HEK293 (cell line): Measurements from ENCODE around the gene TOM1L2.

Experiments used
- CTCF ChIA-PET: fragments of 350-600 bp; formaldehyde crosslinking; extraction: SDS; loops from one replicate; lab custom pipeline; 2021; ENCODE audit warnings: antibody characterized with exemption; lab: Yijun Ruan, JAX
- POLR2A ChIA-PET: fragments of 300-600 bp; formaldehyde crosslinking; extraction: SDS; loops from one replicate; lab custom pipeline; 2020; ENCODE audit warnings: antibody characterized with exemption, inconsistent platforms; lab: Yijun Ruan, JAX
- H3K27ac ChIP-seq: fragments of 200-500 bp; sonication (Bioruptor generic); 2 replicates; pipeline ENCODE4 v1.5.1; 2014; ENCODE audit warnings: low read depth, low read length, control low read depth, inconsistent platforms; ENCODE audit errors: extremely low read depth
- H3K36me3 ChIP-seq, 2 experiments: fragments of 200-500 bp in 1 of 2; sonication (Bioruptor generic) in 1 of 2; 1 replicate in 1 of 2; 2 replicates in 1 of 2; pipeline ENCODE4 v1.5.1; 2014 to 2017; ENCODE audit warnings: inconsistent platforms in 2 of 2, low read length in 2 of 2; ENCODE audit not compliant: control insufficient read depth in 2 of 2, insufficient read depth in 1 of 2
- H3K4me1 ChIP-seq: fragments of 200-500 bp; sonication (Bioruptor generic); 2 replicates; pipeline ENCODE4 v1.5.1; 2014; ENCODE audit warnings: mild to moderate bottlenecking, low read length, inconsistent platforms; ENCODE audit not compliant: control insufficient read depth, insufficient read depth
- H3K4me3 ChIP-seq: 2 replicates; pipeline ENCODE4 v1.5.1; 2011; ENCODE audit warnings: low read depth, mild to moderate bottlenecking, control low read depth, low read length, moderate library complexity
- H3K9me3 ChIP-seq: fragments of 200-500 bp; sonication (Bioruptor generic); 2 replicates; pipeline ENCODE4 v1.5.1; 2014; ENCODE audit warnings: low read depth, low read length, inconsistent platforms; ENCODE audit not compliant: control insufficient read depth, insufficient read depth
- EGR2 ChIP-seq: fragments of 450-650 bp; formaldehyde crosslinking; IDR thresholded peaks from 2 replicates; pipeline ENCODE4 v1.5.1; 2016; ENCODE audit warnings: low read depth, missing biosample characterization, missing genetic modification characterization
- PATZ1 ChIP-seq: fragments of 450-650 bp; formaldehyde crosslinking; IDR thresholded peaks from 2 replicates; pipeline ENCODE4 v1.5.1; 2016; ENCODE audit warnings: missing biosample characterization, missing genetic modification characterization
- SCRT2 ChIP-seq: fragments of 450-650 bp; formaldehyde crosslinking; IDR thresholded peaks from 2 replicates; pipeline ENCODE4 v1.5.1; 2016; ENCODE audit warnings: missing biosample characterization, missing genetic modification characterization
- ZFHX2 ChIP-seq: fragments of 450-650 bp; formaldehyde crosslinking; conservative IDR thresholded peaks from 2 replicates; pipeline ENCODE4 v1.5.1; 2016; ENCODE audit warnings: missing biosample characterization, missing genetic modification characterization
- ZFP41 ChIP-seq: fragments of 450-650 bp; formaldehyde crosslinking; IDR thresholded peaks from 2 replicates; pipeline ENCODE4 v1.5.1; 2016; ENCODE audit warnings: missing biosample characterization, missing genetic modification characterization, borderline replicate concordance
- ZNF114 ChIP-seq: fragments of 450-650 bp; formaldehyde crosslinking; IDR thresholded peaks from 2 replicates; pipeline ENCODE4 v1.5.0; 2017; ENCODE audit warnings: missing biosample characterization, missing genetic modification characterization
- ZNF148 ChIP-seq: fragments of 450-650 bp; formaldehyde crosslinking; IDR thresholded peaks from 2 replicates; pipeline ENCODE4 v1.5.0; 2017; ENCODE audit warnings: missing biosample characterization, missing genetic modification characterization, borderline replicate concordance
- ZNF311 ChIP-seq: fragments of 450-650 bp; formaldehyde crosslinking; IDR thresholded peaks from 2 replicates; pipeline ENCODE4 v1.5.1; 2017; ENCODE audit warnings: missing biosample characterization, missing genetic modification characterization, borderline replicate concordance
- ZNF366 ChIP-seq: fragments of 450-650 bp; formaldehyde crosslinking; conservative IDR thresholded peaks from 2 replicates; pipeline ENCODE4 v1.5.1; 2016; ENCODE audit warnings: missing biosample characterization, missing genetic modification characterization
- ZNF48 ChIP-seq: fragments of 450-650 bp; formaldehyde crosslinking; IDR thresholded peaks from 2 replicates; pipeline ENCODE4 v1.5.1; 2016; ENCODE audit warnings: missing biosample characterization, missing genetic modification characterization
- ZNF658 ChIP-seq: fragments of 450-650 bp; formaldehyde crosslinking; IDR thresholded peaks from 2 replicates; pipeline ENCODE4; 2016; ENCODE audit warnings: missing biosample characterization, missing genetic modification characterization
- ZNF791 ChIP-seq: fragments of 450-650 bp; formaldehyde crosslinking; IDR thresholded peaks from 2 replicates; pipeline ENCODE4 v1.5.1; 2016; ENCODE audit warnings: missing biosample characterization, missing genetic modification characterization
- ZSCAN4 ChIP-seq: fragments of 450-650 bp; formaldehyde crosslinking; IDR thresholded peaks from 2 replicates; pipeline ENCODE4 v1.5.1; 2017; ENCODE audit warnings: missing biosample characterization, missing genetic modification characterization
- ZXDB ChIP-seq: fragments of 450-650 bp; formaldehyde crosslinking; IDR thresholded peaks from 2 replicates; pipeline ENCODE4 v1.5.1; 2016; ENCODE audit warnings: missing biosample characterization, missing genetic modification characterization
- TF ChIP-seq, protein P1 (sequence below): fragments of 450-650 bp; formaldehyde crosslinking; IDR thresholded peaks from 2 replicates; pipeline ENCODE4 v1.5.1; 2016; ENCODE audit warnings: missing biosample characterization, missing genetic modification characterization
- TF ChIP-seq, protein P2 (sequence below): fragments of 450-650 bp; formaldehyde crosslinking; IDR thresholded peaks from 2 replicates; pipeline ENCODE4 v1.5.1; 2016; ENCODE audit warnings: missing biosample characterization, missing genetic modification characterization

The TOM1L2 gene

GRCh38 chr17:17993852-17994251 lies 21.7 kb upstream of the TOM1L2 start:
- Histone ChIP-seq H3K36me3 (no peaks in the 10 kb centered on the region), H3K27ac (no peak overlapping the region), H3K9me3 (no peaks in the 10 kb centered on the region), H3K4me3 (no peak overlapping the region), H3K4me1 (no peaks in the 10 kb centered on the region)
- POLR2A ChIA-PET = no interaction called here
- CTCF ChIA-PET = interaction anchor here (0.6 to 1.4 kb wide), 2 partner anchors 9 to 35 kb away, joined by 3 read pairs; no protein-coding TSS in a partner anchor
- TF ChIP-seq ZNF311 (tag by site-specific recombination) = no peak
- TF ChIP-seq, protein P1, sequence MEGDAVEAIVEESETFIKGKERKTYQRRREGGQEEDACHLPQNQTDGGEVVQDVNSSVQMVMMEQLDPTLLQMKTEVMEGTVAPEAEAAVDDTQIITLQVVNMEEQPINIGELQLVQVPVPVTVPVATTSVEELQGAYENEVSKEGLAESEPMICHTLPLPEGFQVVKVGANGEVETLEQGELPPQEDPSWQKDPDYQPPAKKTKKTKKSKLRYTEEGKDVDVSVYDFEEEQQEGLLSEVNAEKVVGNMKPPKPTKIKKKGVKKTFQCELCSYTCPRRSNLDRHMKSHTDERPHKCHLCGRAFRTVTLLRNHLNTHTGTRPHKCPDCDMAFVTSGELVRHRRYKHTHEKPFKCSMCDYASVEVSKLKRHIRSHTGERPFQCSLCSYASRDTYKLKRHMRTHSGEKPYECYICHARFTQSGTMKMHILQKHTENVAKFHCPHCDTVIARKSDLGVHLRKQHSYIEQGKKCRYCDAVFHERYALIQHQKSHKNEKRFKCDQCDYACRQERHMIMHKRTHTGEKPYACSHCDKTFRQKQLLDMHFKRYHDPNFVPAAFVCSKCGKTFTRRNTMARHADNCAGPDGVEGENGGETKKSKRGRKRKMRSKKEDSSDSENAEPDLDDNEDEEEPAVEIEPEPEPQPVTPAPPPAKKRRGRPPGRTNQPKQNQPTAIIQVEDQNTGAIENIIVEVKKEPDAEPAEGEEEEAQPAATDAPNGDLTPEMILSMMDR (tag by site-specific recombination) = no peak
- no peak for TF ChIP-seq ZNF114 (tag by site-specific recombination)

GRCh38 chr17:17993366-17993765 lies 21.2 kb upstream of the TOM1L2 start:
- POLR2A ChIA-PET = no interaction called here
- TF ChIP-seq ZNF148 (no peak), EGR2 (tag by site-specific recombination) (no peak), ZFHX2 (tag by site-specific recombination) (no peak), ZNF366 (tag by site-specific recombination) (no peak)
- CTCF ChIA-PET = interaction anchor here (1.2 to 1.6 kb wide), 2 partner anchors 10 to 102 kb away, joined by 3 to 6 read pairs; no protein-coding TSS in a partner anchor
- H3K4me1 ChIP-seq = no peaks in the 10 kb centered on the region
- H3K36me3 ChIP-seq = no peaks in the 10 kb centered on the region
- H3K27ac ChIP-seq = no peak overlapping the region
- H3K9me3 ChIP-seq = no peaks in the 10 kb centered on the region
- no peak overlapping the region for H3K4me3 ChIP-seq

- Histone ChIP-seq H3K27ac (no peak overlapping the region), H3K4me3 (no peak overlapping the region)
These were observed 18.1 kb upstream of the TOM1L2 start for GRCh38 chr17:17990282-17990681.

More at GRCh38 chr17:17990282-17990681, 18.1 kb upstream of the TOM1L2 start:
- ChIA-PET CTCF (no interaction called here), POLR2A (no interaction called here)
- H3K9me3 ChIP-seq = no peaks in the 10 kb centered on the region
- TF ChIP-seq SCRT2 (no peak), ZXDB (tag by site-specific recombination) (no peak), PATZ1 (tag by site-specific recombination) (no peak), ZSCAN4 (tag by site-specific recombination) (no peak), ZNF791 (tag by site-specific recombination) (no peak), ZFP41 (tag by site-specific recombination) (no peak), ZNF48 (tag by site-specific recombination) (no peak), ZNF658 (tag by site-specific recombination) (no peak)
- TF ChIP-seq, protein P2, sequence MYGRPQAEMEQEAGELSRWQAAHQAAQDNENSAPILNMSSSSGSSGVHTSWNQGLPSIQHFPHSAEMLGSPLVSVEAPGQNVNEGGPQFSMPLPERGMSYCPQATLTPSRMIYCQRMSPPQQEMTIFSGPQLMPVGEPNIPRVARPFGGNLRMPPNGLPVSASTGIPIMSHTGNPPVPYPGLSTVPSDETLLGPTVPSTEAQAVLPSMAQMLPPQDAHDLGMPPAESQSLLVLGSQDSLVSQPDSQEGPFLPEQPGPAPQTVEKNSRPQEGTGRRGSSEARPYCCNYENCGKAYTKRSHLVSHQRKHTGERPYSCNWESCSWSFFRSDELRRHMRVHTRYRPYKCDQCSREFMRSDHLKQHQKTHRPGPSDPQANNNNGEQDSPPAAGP (tag by site-specific recombination) = no peak
- H3K36me3 ChIP-seq = no peaks in the 10 kb centered on the region
- no peaks in the 10 kb centered on the region for H3K4me1 ChIP-seq
